Stimulated activated CD8-positive, alpha-beta memory T cell treated with anti-CD3 and anti-CD28 coated beads, Interleukin-4, amount 100 ng/mL, for 24 hours (primary cell): ENCODE data around the gene UGT2B17.
"Not testable (repeated sequence)": the region's sequence is repeated elsewhere in the genome, so short reads cannot be mapped to it uniquely, and the experiment has no call there.

Source experiments
- DNase-seq: peaks from one replicate; pipeline ENCODE4 v3.0.0-alpha.2; 2020; ENCODE audit warnings: low read depth

Gene UGT2B17

GRCh38 chr4:68569036-68569435 is 7.1 kb downstream of the UGT2B17 start:
- not testable (repeated sequence) for DNase-seq

DNA sequence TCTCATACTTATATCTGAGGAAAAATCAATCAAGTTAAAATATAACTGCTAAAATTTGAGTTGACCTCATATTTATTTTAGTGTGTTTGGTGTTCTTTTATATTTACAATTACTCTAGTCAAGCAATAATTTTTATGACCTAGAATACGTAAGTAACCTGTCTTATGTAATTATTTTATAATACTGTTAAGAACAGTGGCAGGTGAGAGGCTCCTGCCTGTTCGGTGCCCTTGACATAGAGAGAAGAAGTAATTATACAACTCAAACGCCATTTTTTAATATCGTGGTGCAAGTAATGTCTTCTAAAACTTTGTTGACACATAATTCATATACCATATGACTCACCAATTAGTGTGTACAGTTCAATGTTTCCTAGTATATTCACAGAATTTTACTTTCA is 7.6 kb downstream of the UGT2B17 start:
- DNase-seq = not testable (repeated sequence)

DNA sequence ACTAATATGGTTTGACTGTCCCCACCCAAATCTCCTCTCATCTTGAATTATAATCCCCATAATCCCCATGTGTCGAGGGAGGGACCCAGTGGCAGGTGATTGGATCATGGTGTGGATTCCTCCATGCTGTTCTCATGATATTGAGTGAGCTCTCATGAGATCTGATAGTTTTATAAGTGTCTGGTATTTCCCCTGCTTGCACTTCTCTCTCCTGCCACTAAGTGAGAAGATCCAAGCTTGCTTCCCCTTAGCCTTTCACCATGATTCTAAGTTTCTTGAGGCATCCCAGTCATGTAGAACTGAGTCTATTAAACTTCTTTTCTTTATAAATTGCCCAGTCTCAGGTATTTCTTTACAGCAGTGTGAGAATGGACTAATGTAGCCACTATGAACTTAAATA is 9.8 kb downstream of the UGT2B17 start:
- DNase-seq = not testable (repeated sequence)

- not testable (repeated sequence) for DNase-seq
Observed at GRCh38 chr4:68565082-68565481, 11.0 kb downstream of the UGT2B17 start.

GRCh38 chr4:68560364-68561070 is 15.6 kb downstream of the UGT2B17 start:
- not testable (repeated sequence) for DNase-seq

DNA sequence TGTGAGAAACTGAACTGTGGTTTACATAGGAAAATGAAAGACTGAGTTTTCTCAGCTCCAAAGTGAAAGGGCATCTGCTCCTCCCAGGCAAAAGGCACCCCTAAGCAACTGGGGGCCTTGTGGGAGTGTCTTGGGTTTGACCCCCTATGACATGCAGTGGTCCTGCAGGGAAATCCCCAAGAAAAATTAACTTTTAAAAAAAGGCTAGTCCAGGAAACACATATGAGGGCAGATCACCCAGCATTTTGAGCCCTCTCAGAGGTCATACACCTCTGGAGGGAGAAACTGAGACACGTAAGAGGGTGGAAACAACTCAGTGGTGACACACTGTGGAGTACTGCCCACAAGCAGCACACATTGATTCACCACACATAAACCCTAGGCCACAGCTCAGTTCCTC is 22.3 kb downstream of the UGT2B17 start:
- not testable (repeated sequence) for DNase-seq

GRCh38 chr4:68552818-68553811 is 23.0 kb downstream of the UGT2B17 start:
- not testable (repeated sequence) for DNase-seq

DNA sequence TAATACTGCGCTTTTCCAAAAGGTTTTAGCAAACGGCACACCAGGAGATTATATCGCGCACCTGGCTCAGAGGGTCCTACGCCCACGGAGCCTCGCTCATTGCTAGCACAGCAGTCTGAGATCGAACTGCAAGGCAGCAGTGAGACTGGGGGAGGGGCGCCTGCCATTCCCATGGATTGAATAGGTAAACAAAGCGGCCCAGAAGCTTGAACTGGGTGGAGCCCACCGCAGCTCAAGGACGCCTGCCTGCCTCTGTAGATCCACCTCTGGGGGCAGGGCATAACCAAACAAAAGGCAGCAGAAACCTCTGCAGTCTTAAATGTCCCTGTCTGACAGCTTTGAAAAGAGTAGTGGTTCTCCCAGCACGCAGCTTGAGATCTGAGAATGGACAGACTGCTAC is 33.4 kb downstream of the UGT2B17 start:
- not testable (repeated sequence) for DNase-seq

DNA sequence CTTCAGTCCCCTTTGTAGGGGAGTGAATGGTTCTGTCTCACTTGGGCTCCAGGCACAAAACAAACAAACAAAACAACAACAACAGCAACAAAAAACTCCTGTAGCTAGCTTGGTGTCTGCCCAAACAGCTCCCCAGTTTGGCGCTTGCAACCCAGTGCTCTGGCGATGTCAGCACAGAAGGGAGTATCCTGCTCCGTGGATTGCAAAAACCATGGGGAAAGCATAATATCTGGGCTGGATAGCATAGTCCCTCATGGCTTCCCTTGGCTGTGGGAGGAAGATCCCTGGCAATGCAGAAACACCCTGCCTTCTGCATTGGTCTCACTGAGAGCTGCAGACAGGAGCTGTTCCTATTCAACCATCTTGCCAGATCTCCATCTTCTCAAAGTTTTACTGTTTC is 39.7 kb downstream of the UGT2B17 start:
- DNase-seq = no peak

- DNase-seq = no peak
Observed at GRCh38 chr4:68535974-68536373, 40.1 kb downstream of the UGT2B17 start.

GRCh38 chr4:68522232-68522631 is 53.9 kb downstream of the UGT2B17 start:
- DNase-seq = not testable (repeated sequence)

DNA sequence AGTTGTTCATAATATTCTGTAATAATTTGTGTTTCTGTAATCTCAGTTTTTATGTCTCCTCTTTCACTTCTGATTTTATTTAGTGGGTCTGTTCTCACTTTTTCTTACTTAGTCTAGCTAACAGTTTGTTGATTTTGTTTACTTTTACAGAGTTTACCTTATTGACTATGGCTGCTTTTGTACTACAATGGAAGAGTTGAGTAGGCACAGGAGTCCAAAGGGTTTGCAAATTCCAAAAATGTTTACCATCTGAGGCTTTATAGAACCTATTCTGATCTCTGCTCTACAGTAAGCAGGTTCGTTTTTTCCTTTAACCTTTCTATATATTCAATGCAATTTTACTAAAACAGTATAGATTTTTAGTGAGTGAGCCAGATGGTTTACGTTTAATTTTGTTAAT is 55.1 kb downstream of the UGT2B17 start:
- DNase-seq = no peak

DNA sequence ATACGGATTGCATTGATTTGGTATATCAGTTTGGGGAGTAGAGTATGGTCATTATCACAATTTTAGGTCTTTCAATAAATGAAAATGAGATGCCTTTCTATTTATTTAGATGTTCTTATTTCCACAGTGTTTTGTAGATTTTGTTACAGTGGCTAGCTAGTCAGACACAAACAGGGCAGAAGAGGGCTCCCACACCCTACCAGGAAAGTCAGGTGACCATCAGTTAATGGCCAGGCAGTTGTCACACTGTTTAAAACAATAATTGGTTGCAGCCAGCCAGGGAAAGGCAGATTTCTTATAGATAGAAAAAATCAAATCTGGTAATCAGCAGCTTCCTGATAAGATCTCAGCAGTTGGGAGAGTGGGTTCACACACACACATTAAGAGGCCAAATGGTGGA is 57.2 kb downstream of the UGT2B17 start:
- DNase-seq = no peak

- not testable (repeated sequence) for DNase-seq
Observed at GRCh38 chr4:68505452-68505851, 70.7 kb downstream of the UGT2B17 start.

DNA sequence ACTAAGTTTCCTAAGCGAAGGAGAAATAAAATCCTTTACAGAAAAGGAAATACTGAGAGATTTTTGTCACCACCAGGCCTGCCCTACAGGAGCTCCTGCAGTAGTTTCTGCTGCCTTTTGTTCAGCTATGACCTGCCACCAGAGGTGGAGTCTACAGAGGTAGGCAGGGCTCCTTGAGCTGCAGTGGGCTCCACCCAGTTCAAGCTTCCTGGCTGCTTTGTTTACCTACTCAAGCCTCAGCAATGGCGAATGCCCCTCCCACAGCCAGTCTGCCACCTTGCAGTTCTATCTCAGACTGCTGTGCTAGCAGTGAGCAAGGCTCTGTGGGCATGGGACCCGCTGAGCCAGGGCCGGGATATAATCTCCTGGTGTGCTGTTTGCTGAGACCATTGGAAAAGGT is 71.3 kb downstream of the UGT2B17 start:
- DNase-seq = not testable (repeated sequence)

DNA sequence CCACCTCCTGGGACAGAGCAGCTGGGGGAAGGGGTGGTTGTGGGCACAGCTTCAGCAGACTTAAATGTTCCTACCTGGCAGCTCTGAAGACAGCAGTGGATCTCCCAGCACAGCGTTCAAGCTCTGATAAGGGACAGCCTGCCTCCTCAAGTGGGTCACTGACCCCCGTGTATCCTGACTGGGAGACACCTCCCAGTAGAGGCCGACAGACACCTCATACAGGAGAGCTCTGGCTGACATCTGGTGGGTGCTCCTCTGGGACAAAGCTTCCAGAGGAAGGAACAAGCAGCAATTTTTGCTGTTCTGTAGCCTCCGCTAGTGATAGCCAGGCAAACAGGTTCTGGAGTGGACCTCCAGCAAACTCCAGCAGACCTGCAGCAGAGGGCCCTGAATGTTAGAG is 72.7 kb downstream of the UGT2B17 start:
- DNase-seq = not testable (repeated sequence)

DNA sequence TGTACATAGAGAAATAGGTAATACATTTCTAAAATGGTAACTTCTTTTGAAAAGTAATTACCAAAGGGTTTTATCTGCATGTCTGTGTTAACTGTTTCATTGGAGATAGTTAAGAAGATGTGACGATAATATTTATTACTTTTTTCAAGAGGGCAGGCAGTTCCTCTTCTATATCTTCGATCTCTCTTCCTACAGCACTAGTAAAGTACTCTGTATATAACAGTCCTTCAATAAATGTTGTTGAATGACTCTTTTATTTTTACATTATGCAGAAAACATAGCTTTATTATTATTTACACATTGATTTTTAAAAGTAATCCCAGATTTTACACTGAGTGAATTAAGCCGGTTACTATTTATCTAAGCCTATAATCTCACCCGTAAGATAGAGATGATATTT is 77.1 kb downstream of the UGT2B17 start:
- DNase-seq = no peak

DNA sequence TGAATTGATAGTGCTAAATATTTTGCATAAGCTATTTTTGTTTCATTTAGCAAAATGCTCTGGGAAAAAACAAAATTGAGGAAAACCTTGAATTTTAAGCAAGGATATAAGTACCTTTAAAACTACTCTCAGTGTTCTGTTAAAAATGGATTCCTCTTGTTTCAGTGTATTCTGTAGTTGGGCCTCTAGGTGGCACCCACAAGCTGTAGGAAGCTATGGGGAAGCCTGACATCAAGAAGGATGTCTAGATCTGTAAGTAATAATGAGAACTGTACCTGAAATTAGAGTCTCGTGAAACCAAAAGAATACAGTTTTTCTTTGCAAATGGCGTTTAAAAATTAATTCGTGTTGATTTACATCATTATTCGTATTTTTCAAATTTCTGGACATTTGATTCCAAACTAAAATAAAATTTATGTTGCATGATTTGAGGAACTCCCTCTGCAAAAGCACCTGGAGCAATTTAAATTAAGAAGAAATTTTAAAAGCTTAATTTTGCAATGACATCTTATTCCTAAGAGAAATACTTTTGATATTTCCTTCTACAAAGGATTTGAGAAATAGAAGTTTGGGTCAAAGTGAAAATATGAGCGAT is 77.6 kb downstream of the UGT2B17 start:
- peak; percentile 34 for DNase-seq

GRCh38 chr4:68494688-68495087 is 81.4 kb downstream of the UGT2B17 start:
- no peak for DNase-seq

- no peak for DNase-seq
Observed at GRCh38 chr4:68490826-68491457, 85.2 kb downstream of the UGT2B17 start.

- DNase-seq = no peak
Observed at GRCh38 chr4:68489338-68489737, 86.8 kb downstream of the UGT2B17 start.
